Lower lobe of right lung (tissue), 2 donors: ENCODE measurements around the gene SFXN3. TPM values are rescaled to one million over a fixed set of nuclear protein-coding genes. Genes with fewer than 3 reads are reported as not detected.

Experiments
- ATAC-seq, 2 donors: fragments of 200-7000 bp; cut with Tn5 transposase; one replicate each; pipeline ENCODE4 v1.9.1; 2020 to 2022; ENCODE audit warnings: mild to moderate bottlenecking in 2 of 2, moderate library complexity in 2 of 2
- DNase-seq: peaks from one replicate; pipeline ENCODE4 v3.0.0-alpha.2; 2020
- H3K27ac ChIP-seq: fragments of 200-600 bp; one replicate; pipeline ENCODE4 v1.8.0; 2022
- H3K27me3 ChIP-seq: fragments of 200-600 bp; one replicate; pipeline ENCODE4 v1.8.0; 2022; ENCODE audit warnings: low read depth
- H3K36me3 ChIP-seq: fragments of 200-600 bp; one replicate; pipeline ENCODE4 v1.8.0; 2022; ENCODE audit warnings: mild to moderate bottlenecking
- H3K4me1 ChIP-seq: fragments of 200-600 bp; one replicate; pipeline ENCODE4 v1.8.0; 2022
- H3K4me3 ChIP-seq: fragments of 200-600 bp; one replicate; pipeline ENCODE4 v1.8.0; 2022; ENCODE audit warnings: mild to moderate bottlenecking
- H3K9me3 ChIP-seq: fragments of 200-600 bp; one replicate; pipeline ENCODE4 v1.8.0; 2022
- intact Hi-C: fragments of 100-400 bp; cut with DNase I; formaldehyde crosslinking; loops from one replicate; pipeline ENCODE4 v1.11.0; 2022
- total RNA-seq: library from RNA; stranded (reverse); fragmentation: NEBNext Ultra II Directional; extraction: Animal tissue kit (Norgen Biotek cat#: 25700); gene quantifications from one replicate; pipeline ENCODE4 v1.2.1, GENCODE V29; 2021
- TF ChIP-seq, protein P1 (sequence below): fragments of 200-600 bp; IDR thresholded peaks from one replicate; pipeline ENCODE4 v1.8.0; 2022; ENCODE audit warnings: antibody characterized with exemption, mild to moderate bottlenecking
- donor health status: DM: no; HTN: yes; CAD: no; lungs with severe emphysema.

Gene SFXN3
- total RNA-seq, 1 donor from 2014 or later: 57.8 TPM

DNA sequence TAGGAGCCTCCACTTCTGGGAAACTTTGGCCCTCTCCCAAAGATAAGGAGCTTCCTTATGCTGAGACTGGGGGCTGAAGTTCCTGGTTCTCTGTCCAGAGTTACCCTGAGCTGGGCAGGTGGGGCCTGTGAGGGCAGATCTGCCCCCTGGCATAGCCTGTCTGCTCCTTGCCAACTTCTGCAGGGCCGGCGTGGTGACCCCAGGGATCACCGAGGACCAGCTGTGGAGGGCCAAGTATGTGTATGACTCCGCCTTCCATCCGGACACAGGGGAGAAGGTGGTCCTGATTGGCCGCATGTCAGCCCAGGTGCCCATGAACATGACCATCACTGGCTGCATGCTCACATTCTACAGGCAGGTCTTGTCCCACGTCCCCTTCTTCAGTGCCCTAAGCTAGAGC, 4.3 kb downstream of the SFXN3 start:
- H3K27ac ChIP-seq: no peak overlapping the region
- peaks cover 20% of the 10 kb centered on the region for H3K4me1 ChIP-seq
- H3K36me3 ChIP-seq: peaks cover 59% of the 10 kb centered on the region
- no peak overlapping the region for H3K4me3 ChIP-seq
- H3K27me3 ChIP-seq: no peaks in the 10 kb centered on the region
- intact Hi-C loops: no loop called here
- TF ChIP-seq, protein P1, sequence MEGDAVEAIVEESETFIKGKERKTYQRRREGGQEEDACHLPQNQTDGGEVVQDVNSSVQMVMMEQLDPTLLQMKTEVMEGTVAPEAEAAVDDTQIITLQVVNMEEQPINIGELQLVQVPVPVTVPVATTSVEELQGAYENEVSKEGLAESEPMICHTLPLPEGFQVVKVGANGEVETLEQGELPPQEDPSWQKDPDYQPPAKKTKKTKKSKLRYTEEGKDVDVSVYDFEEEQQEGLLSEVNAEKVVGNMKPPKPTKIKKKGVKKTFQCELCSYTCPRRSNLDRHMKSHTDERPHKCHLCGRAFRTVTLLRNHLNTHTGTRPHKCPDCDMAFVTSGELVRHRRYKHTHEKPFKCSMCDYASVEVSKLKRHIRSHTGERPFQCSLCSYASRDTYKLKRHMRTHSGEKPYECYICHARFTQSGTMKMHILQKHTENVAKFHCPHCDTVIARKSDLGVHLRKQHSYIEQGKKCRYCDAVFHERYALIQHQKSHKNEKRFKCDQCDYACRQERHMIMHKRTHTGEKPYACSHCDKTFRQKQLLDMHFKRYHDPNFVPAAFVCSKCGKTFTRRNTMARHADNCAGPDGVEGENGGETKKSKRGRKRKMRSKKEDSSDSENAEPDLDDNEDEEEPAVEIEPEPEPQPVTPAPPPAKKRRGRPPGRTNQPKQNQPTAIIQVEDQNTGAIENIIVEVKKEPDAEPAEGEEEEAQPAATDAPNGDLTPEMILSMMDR: no peak
- H3K9me3 ChIP-seq: no peaks in the 10 kb centered on the region
- ATAC-seq (no peak), DNase-seq (no peak)

DNA sequence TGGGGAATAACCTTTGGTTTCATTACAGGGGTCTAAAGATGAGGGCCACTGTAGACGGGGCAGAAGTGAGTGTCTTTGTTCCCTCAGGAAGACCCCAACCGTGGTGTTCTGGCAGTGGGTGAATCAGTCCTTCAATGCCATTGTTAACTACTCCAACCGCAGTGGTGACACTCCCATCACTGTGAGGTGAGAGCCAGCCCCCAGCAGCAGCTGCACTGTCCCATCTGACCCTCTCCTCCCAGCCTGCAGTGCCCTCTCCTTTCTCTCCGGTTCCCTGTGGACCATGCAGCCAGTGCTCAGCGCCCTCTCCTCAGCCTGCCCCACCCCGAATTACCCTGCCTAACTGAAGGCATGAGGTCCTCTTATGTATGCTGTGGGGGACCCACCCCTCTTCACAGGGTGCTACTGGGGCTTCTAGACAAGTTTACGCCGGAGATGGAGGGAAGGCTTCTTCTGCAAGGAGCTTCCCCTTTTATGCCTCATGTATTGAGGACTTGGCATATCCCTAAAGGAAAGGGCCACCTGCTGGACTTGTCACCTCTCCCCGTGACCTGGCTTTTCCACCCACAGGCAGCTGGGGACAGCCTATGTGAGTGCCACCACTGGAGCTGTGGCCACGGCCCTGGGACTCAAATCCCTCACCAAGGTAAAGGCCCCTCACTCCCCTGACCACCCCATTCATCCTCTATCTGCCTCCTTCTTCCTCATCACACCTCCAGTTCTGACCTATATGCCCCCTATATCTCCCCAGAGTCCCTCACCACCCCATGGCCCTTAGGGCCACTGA, 5.1 kb downstream of the SFXN3 start:
- no peak for DNase-seq
- H3K4me1 ChIP-seq: peaks cover 16% of the 10 kb centered on the region
- H3K36me3 ChIP-seq: peaks cover 61% of the 10 kb centered on the region
- no peak for ATAC-seq
- no peak overlapping the region for H3K4me3 ChIP-seq
- intact Hi-C loops: no loop called here
- H3K9me3 ChIP-seq: no peaks in the 10 kb centered on the region
- H3K27ac ChIP-seq: no peak overlapping the region
- no peaks in the 10 kb centered on the region for H3K27me3 ChIP-seq
- TF ChIP-seq, protein P1: no peak

DNA sequence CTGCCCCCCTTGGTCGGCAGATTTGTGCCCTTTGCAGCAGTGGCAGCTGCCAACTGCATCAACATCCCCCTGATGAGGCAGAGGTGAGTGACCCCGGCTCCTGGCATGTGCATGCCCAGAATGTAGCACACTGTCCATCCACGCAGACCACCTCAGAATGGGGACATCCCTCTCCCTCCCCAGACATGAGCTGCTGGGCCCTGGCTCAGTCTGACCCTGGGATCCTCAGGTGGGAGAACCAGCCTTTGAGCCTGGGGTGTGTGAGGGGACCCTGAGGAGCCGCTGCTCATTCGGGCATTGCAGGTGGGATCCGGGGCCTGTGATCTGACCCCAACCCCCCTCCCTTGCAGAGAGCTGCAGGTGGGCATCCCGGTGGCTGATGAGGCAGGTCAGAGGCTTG, 5.7 kb downstream of the SFXN3 start:
- H3K4me1 ChIP-seq: peaks cover 22% of the 10 kb centered on the region
- H3K9me3 ChIP-seq: no peaks in the 10 kb centered on the region
- no peak overlapping the region for H3K4me3 ChIP-seq
- no peaks in the 10 kb centered on the region for H3K27me3 ChIP-seq
- ATAC-seq (no peak), DNase-seq (no peak)
- intact Hi-C loops: no loop called here
- peaks cover 61% of the 10 kb centered on the region for H3K36me3 ChIP-seq
- TF ChIP-seq, protein P1: no peak
- H3K27ac ChIP-seq: no peak overlapping the region

DNA sequence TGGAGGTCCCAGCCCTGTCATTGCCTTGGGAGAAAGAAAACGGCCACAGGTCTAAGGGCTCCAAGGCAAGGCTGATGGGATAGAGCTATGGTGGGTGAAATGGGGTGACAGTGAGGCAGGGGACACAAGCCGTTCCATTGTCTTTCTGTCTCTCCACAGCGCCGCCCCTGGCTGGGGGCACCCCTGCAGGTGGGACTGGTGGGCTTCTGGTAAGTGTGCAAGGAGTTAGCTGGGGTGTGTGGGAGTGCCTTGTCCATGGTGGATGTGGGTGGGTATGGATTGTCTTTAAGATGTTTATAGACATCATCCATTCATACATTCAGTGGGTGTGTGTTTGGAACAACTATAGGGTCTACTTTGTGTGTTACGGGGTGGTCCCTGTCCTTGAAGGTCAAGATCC, 7.5 kb downstream of the SFXN3 start:
- ATAC-seq: no peak
- Histone ChIP-seq H3K36me3 (peaks cover 61% of the 10 kb centered on the region), H3K4me3 (no peak overlapping the region), H3K4me1 (peaks cover 27% of the 10 kb centered on the region), H3K27ac (no peak overlapping the region), H3K27me3 (no peaks in the 10 kb centered on the region), H3K9me3 (no peaks in the 10 kb centered on the region)
- DNase-seq: no peak
- intact Hi-C loops: no loop called here
- TF ChIP-seq, protein P1: no peak

DNA sequence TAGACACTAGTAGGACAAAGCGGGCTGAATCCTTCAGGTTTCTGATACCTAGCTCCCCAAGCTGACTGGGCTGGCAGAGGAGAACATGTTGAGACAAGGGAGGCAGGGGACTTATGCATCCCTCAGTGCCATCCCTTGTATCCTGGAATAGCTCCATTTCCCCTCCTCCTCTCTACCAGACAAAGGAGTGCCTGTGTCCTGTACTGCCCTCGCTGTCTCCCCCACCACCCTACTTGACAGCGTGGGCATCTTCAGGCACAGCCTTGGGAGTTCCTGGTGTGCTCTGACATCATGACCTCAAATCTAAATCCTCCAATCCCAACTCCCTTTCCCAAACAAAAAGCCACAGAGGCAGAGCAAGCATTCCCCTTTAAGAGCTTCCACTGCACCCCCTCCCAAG, 9.0 kb downstream of the SFXN3 start:
- DNase-seq: no peak
- Histone ChIP-seq H3K9me3 (no peaks in the 10 kb centered on the region), H3K4me1 (peaks cover 26% of the 10 kb centered on the region), H3K4me3 (no peak overlapping the region), H3K27ac (no peak overlapping the region), H3K36me3 (peaks cover 54% of the 10 kb centered on the region), H3K27me3 (no peaks in the 10 kb centered on the region)
- intact Hi-C loops: no loop called here
- ATAC-seq: no peak
- TF ChIP-seq, protein P1: no peak
